ENCODE measurements around the gene BCAT1.
"Not testable (repeated sequence)": the region's sequence is repeated elsewhere in the genome, so short reads cannot be mapped to it uniquely, and the experiment has no call there.

The BCAT1 gene

GRCh38 chr12:24864796-24865125, 84.1 kb downstream of the BCAT1 start:
- Histone ChIP-seq H3K9ac (ENCODE audit: low read length) (no peak overlapping the region), H3K36me3 (ENCODE audit: control insufficient read depth, low read depth, low read length) (peaks cover 32% of the 10 kb centered on the region), H3K9me3 (ENCODE audit: control insufficient read depth, low read depth, low read length) (peaks cover 15% of the 10 kb centered on the region), H3K4me3 (ENCODE audit: low read length) (no peak overlapping the region), H3K27me3 (ENCODE audit: control insufficient read depth, insufficient read depth, low read length) (no peaks in the 10 kb centered on the region), H3K27ac (ENCODE audit: low read length) (no peak overlapping the region), H3K4me1 (ENCODE audit: control insufficient read depth, low read depth, low read length) (peaks cover 8% of the 10 kb centered on the region)

- Histone ChIP-seq H3K27me3 (ENCODE audit: control insufficient read depth, insufficient read depth, low read length) (no peaks in the 10 kb centered on the region), H3K9me3 (ENCODE audit: control insufficient read depth, low read depth, low read length) (peaks cover 25% of the 10 kb centered on the region), H3K4me1 (ENCODE audit: control insufficient read depth, low read depth, low read length) (peaks cover 8% of the 10 kb centered on the region), H3K27ac (ENCODE audit: low read length) (no peak overlapping the region), H3K36me3 (ENCODE audit: control insufficient read depth, low read depth, low read length) (peaks cover 32% of the 10 kb centered on the region), H3K4me3 (ENCODE audit: low read length) (no peak overlapping the region), H3K9ac (ENCODE audit: low read length) (no peak overlapping the region)
Observed at GRCh38 chr12:24861766-24862540, 86.9 kb downstream of the BCAT1 start.

GRCh38 chr12:24860546-24860945, 88.4 kb downstream of the BCAT1 start:
- no peak overlapping the region for H3K4me3 ChIP-seq (ENCODE audit: low read length)
- peaks cover 29% of the 10 kb centered on the region for H3K36me3 ChIP-seq (ENCODE audit: control insufficient read depth, low read depth, low read length)
- H3K27me3 ChIP-seq (ENCODE audit: control insufficient read depth, insufficient read depth, low read length): no peaks in the 10 kb centered on the region
- H3K4me1 ChIP-seq (ENCODE audit: control insufficient read depth, low read depth, low read length): peaks cover 8% of the 10 kb centered on the region
- H3K9ac ChIP-seq (ENCODE audit: low read length): no peak overlapping the region
- no peak overlapping the region for H3K27ac ChIP-seq (ENCODE audit: low read length)
- H3K9me3 ChIP-seq (ENCODE audit: control insufficient read depth, low read depth, low read length): peaks cover 25% of the 10 kb centered on the region

GRCh38 chr12:24856541-24856940, 92.4 kb downstream of the BCAT1 start:
- no peak overlapping the region for H3K9ac ChIP-seq (ENCODE audit: low read length)
- no peaks in the 10 kb centered on the region for H3K27me3 ChIP-seq (ENCODE audit: control insufficient read depth, insufficient read depth, low read length)
- peaks cover 25% of the 10 kb centered on the region for H3K9me3 ChIP-seq (ENCODE audit: control insufficient read depth, low read depth, low read length)
- no peak overlapping the region for H3K27ac ChIP-seq (ENCODE audit: low read length)
- H3K4me1 ChIP-seq (ENCODE audit: control insufficient read depth, low read depth, low read length): peaks cover 18% of the 10 kb centered on the region
- no peak overlapping the region for H3K4me3 ChIP-seq (ENCODE audit: low read length)
- H3K36me3 ChIP-seq (ENCODE audit: control insufficient read depth, low read depth, low read length): peaks cover 15% of the 10 kb centered on the region

GRCh38 chr12:24854908-24855307, 94.0 kb downstream of the BCAT1 start:
- no peaks in the 10 kb centered on the region for H3K27me3 ChIP-seq (ENCODE audit: control insufficient read depth, insufficient read depth, low read length)
- H3K36me3 ChIP-seq (ENCODE audit: control insufficient read depth, low read depth, low read length): peaks cover 7% of the 10 kb centered on the region
- H3K4me3 ChIP-seq (ENCODE audit: low read length): no peak overlapping the region
- H3K4me1 ChIP-seq (ENCODE audit: control insufficient read depth, low read depth, low read length): peaks cover 18% of the 10 kb centered on the region
- no peak overlapping the region for H3K27ac ChIP-seq (ENCODE audit: low read length)
- no peak overlapping the region for H3K9ac ChIP-seq (ENCODE audit: low read length)
- peaks cover 11% of the 10 kb centered on the region for H3K9me3 ChIP-seq (ENCODE audit: control insufficient read depth, low read depth, low read length)

GRCh38 chr12:24854017-24854416, 94.9 kb downstream of the BCAT1 start:
- H3K27ac ChIP-seq (ENCODE audit: low read length): no peak overlapping the region
- peaks cover 7% of the 10 kb centered on the region for H3K9me3 ChIP-seq (ENCODE audit: control insufficient read depth, low read depth, low read length)
- peaks cover 18% of the 10 kb centered on the region for H3K4me1 ChIP-seq (ENCODE audit: control insufficient read depth, low read depth, low read length)
- H3K36me3 ChIP-seq (ENCODE audit: control insufficient read depth, low read depth, low read length): peaks cover 16% of the 10 kb centered on the region
- no peak overlapping the region for H3K9ac ChIP-seq (ENCODE audit: low read length)
- H3K27me3 ChIP-seq (ENCODE audit: control insufficient read depth, insufficient read depth, low read length): no peaks in the 10 kb centered on the region
- no peak overlapping the region for H3K4me3 ChIP-seq (ENCODE audit: low read length)

- Histone ChIP-seq H3K27me3 (ENCODE audit: control insufficient read depth, insufficient read depth, low read length) (no peaks in the 10 kb centered on the region), H3K9ac (ENCODE audit: low read length) (no peak overlapping the region), H3K4me3 (ENCODE audit: low read length) (no peak overlapping the region), H3K4me1 (ENCODE audit: control insufficient read depth, low read depth, low read length) (peaks cover 18% of the 10 kb centered on the region), H3K9me3 (ENCODE audit: control insufficient read depth, low read depth, low read length) (peaks cover 4% of the 10 kb centered on the region), H3K36me3 (ENCODE audit: control insufficient read depth, low read depth, low read length) (peaks cover 18% of the 10 kb centered on the region), H3K27ac (ENCODE audit: low read length) (no peak overlapping the region)
Observed at GRCh38 chr12:24853588-24853987, 95.3 kb downstream of the BCAT1 start.

- Histone ChIP-seq H3K27ac (ENCODE audit: low read length) (no peak overlapping the region), H3K9ac (ENCODE audit: low read length) (no peak overlapping the region), H3K36me3 (ENCODE audit: control insufficient read depth, low read depth, low read length) (peaks cover 22% of the 10 kb centered on the region), H3K4me1 (ENCODE audit: control insufficient read depth, low read depth, low read length) (peaks cover 18% of the 10 kb centered on the region), H3K9me3 (ENCODE audit: control insufficient read depth, low read depth, low read length) (no peaks in the 10 kb centered on the region), H3K27me3 (ENCODE audit: control insufficient read depth, insufficient read depth, low read length) (no peaks in the 10 kb centered on the region), H3K4me3 (ENCODE audit: low read length) (no peak overlapping the region)
Observed at GRCh38 chr12:24853094-24853493, 95.8 kb downstream of the BCAT1 start.

- H3K4me3 ChIP-seq (ENCODE audit: low read length): no peak overlapping the region
- no peak overlapping the region for H3K27ac ChIP-seq (ENCODE audit: low read length)
- H3K27me3 ChIP-seq (ENCODE audit: control insufficient read depth, insufficient read depth, low read length): no peaks in the 10 kb centered on the region
- H3K9me3 ChIP-seq (ENCODE audit: control insufficient read depth, low read depth, low read length): no peaks in the 10 kb centered on the region
- no peak overlapping the region for H3K9ac ChIP-seq (ENCODE audit: low read length)
- peaks cover 18% of the 10 kb centered on the region for H3K4me1 ChIP-seq (ENCODE audit: control insufficient read depth, low read depth, low read length)
- H3K36me3 ChIP-seq (ENCODE audit: control insufficient read depth, low read depth, low read length): peaks cover 20% of the 10 kb centered on the region
Observed at GRCh38 chr12:24852420-24852819, 96.5 kb downstream of the BCAT1 start.

- H3K4me3 ChIP-seq (ENCODE audit: low read length); H3K9ac ChIP-seq (ENCODE audit: low read length); H3K9me3 ChIP-seq (ENCODE audit: control insufficient read depth, low read depth, low read length); H3K27me3 ChIP-seq (ENCODE audit: control insufficient read depth, insufficient read depth, low read length); H3K27ac ChIP-seq (ENCODE audit: low read length): not testable (repeated sequence)
- peaks cover 18% of the 10 kb centered on the region for H3K4me1 ChIP-seq (ENCODE audit: control insufficient read depth, low read depth, low read length)
- H3K36me3 ChIP-seq (ENCODE audit: control insufficient read depth, low read depth, low read length): peaks cover 25% of the 10 kb centered on the region
Observed at GRCh38 chr12:24851883-24852282, 97.0 kb downstream of the BCAT1 start.

- H3K4me1 ChIP-seq (ENCODE audit: control insufficient read depth, low read depth, low read length): peaks cover 18% of the 10 kb centered on the region
- H3K9ac ChIP-seq (ENCODE audit: low read length): no peak overlapping the region
- H3K36me3 ChIP-seq (ENCODE audit: control insufficient read depth, low read depth, low read length): peaks cover 29% of the 10 kb centered on the region
- no peaks in the 10 kb centered on the region for H3K9me3 ChIP-seq (ENCODE audit: control insufficient read depth, low read depth, low read length)
- H3K4me3 ChIP-seq (ENCODE audit: low read length): no peak overlapping the region
- no peaks in the 10 kb centered on the region for H3K27me3 ChIP-seq (ENCODE audit: control insufficient read depth, insufficient read depth, low read length)
- no peak overlapping the region for H3K27ac ChIP-seq (ENCODE audit: low read length)
Observed at GRCh38 chr12:24851341-24851740, 97.6 kb downstream of the BCAT1 start.

GRCh38 chr12:24850496-24850895, 98.4 kb downstream of the BCAT1 start:
- Histone ChIP-seq H3K9me3 (ENCODE audit: control insufficient read depth, low read depth, low read length) (no peaks in the 10 kb centered on the region), H3K4me1 (ENCODE audit: control insufficient read depth, low read depth, low read length) (peaks cover 18% of the 10 kb centered on the region), H3K36me3 (ENCODE audit: control insufficient read depth, low read depth, low read length) (peaks cover 32% of the 10 kb centered on the region), H3K9ac (ENCODE audit: low read length) (no peak overlapping the region), H3K4me3 (ENCODE audit: low read length) (no peak overlapping the region), H3K27ac (ENCODE audit: low read length) (no peak overlapping the region), H3K27me3 (ENCODE audit: control insufficient read depth, insufficient read depth, low read length) (no peaks in the 10 kb centered on the region)
